HCT116 (cell line): Measurements from ENCODE around the gene EPS15. TPM values are rescaled to one million over a fixed set of nuclear protein-coding genes. Genes with fewer than 3 reads are reported as not detected.

Experiments used
- ATAC-seq: fragments of 200-7000 bp; cut with Tn5 transposase; 2 replicates; pipeline ENCODE4 v1.9.1; 2020; ENCODE audit warnings: mild to moderate bottlenecking, moderate library complexity
- BruUV-seq: library from RNA; stranded (reverse); fragments of 400-500 nt; replicated peaks from 2 replicates; lab custom pipeline; 2021; lab: Mats Ljungman, UMichigan
- CTCF ChIA-PET: fragments of 300-600 bp; sonication (Branson Sonifier 250); formaldehyde crosslinking; loops from one replicate; lab custom pipeline; 2021; ENCODE audit warnings: antibody characterized with exemption; lab: Charles Lee
- POLR2A ChIA-PET: fragments of 300-600, 350-600 bp; sonication (Branson Sonifier 250); formaldehyde crosslinking; loops from one replicate; lab custom pipeline; 2021; ENCODE audit warnings: antibody characterized with exemption; lab: Charles Lee
- RAD21 ChIA-PET, 2 experiments: fragments of 300-600 bp; sonication (Branson Sonifier 250); formaldehyde crosslinking; loops; one replicate each; lab custom pipeline; 2023; ENCODE audit warnings: low total read pairs in 2 of 2; ENCODE audit not compliant: uncharacterized antibody in 2 of 2, unreplicated experiment in 2 of 2, low non-redundant PET in 1 of 2; lab: Charles Lee
- DNase-seq: peaks from one replicate; pipeline ENCODE4 v3.0.0-alpha.2; 2010; ENCODE audit warnings: low read depth, low spot score
- H2AFZ ChIP-seq: fragments of 200-600 bp; shearing (Covaris generic), sonication (generic); 2 replicates; pipeline ENCODE4 v1.6.1; 2017; ENCODE audit warnings: low read depth, mixed run types, mixed read lengths, antibody characterized with exemption, low read length; ENCODE audit not compliant: poor library complexity, severe bottlenecking
- H3K27ac ChIP-seq: 2 replicates; pipeline ENCODE4 v1.5.1; 2012; ENCODE audit warnings: low read depth, low read length
- H3K27me3 ChIP-seq: fragments of 200-600 bp; sonication (generic); 2 replicates; pipeline ENCODE4 v1.6.1; 2016; ENCODE audit warnings: mixed run types, low read length, mixed read lengths; ENCODE audit not compliant: insufficient read depth
- H3K36me3 ChIP-seq, 2 experiments: fragments of 200-500 bp in 1 of 2; fragments of 200-600 bp in 1 of 2; sonication (Bioruptor generic) in 1 of 2; sonication (generic) in 1 of 2; 2 replicates each; pipeline versions ENCODE4 v1.5.1 to v1.6.1; 2014 to 2016; ENCODE audit warnings: low read length in 2 of 2, inconsistent platforms in 1 of 2, mixed read lengths in 1 of 2, mixed run types in 1 of 2; ENCODE audit not compliant: insufficient read depth in 2 of 2, control insufficient read depth in 1 of 2
- H3K4me1 ChIP-seq, 2 experiments: fragments of 200-600 bp in 1 of 2; sonication (generic) in 1 of 2; 2 replicates each; pipeline versions ENCODE4 v1.5.1 to v1.6.1; 2012 to 2017; ENCODE audit warnings: low read length in 2 of 2, inconsistent platforms in 1 of 2, mild to moderate bottlenecking in 1 of 2, mixed read lengths in 1 of 2, mixed run types in 1 of 2, moderate library complexity in 1 of 2; ENCODE audit not compliant: insufficient read depth in 2 of 2, control insufficient read depth in 1 of 2
- H3K4me2 ChIP-seq: fragments of 200-600 bp; sonication (generic); 2 replicates; pipeline ENCODE4 v1.6.1; 2017; ENCODE audit warnings: mixed run types, low read length, mixed read lengths
- H3K4me3 ChIP-seq, 2 experiments: fragments of 200-600 bp in 1 of 2; sonication (generic) in 1 of 2; replicated peaks in 1 of 2; 2 replicates each; pipeline ENCODE4 v1.5.1; 2011 to 2016; ENCODE audit warnings: low read length in 2 of 2, control low read depth in 1 of 2, low read depth in 1 of 2, mild to moderate bottlenecking in 1 of 2, mixed read lengths in 1 of 2, mixed run types in 1 of 2
- H3K79me2 ChIP-seq: fragments of 200-600 bp; sonication (generic); 2 replicates; pipeline ENCODE4 v1.6.1; 2017; ENCODE audit warnings: mild to moderate bottlenecking, mixed run types, low read length, moderate library complexity, mixed read lengths; ENCODE audit not compliant: insufficient read depth
- H3K9ac ChIP-seq: fragments of 200-600 bp; sonication (generic); 2 replicates; pipeline ENCODE4 v1.6.1; 2016; ENCODE audit warnings: low read length, mixed read lengths
- H3K9me2 ChIP-seq: fragments of 200-600 bp; sonication (generic), shearing (Covaris generic); 2 replicates; pipeline ENCODE4 v1.6.1; 2017; ENCODE audit warnings: mixed run types, mild to moderate bottlenecking, moderate library complexity; ENCODE audit not compliant: insufficient read depth
- H3K9me3 ChIP-seq, 2 experiments: fragments of 200-500 bp in 1 of 2; fragments of 200-600 bp in 1 of 2; sonication (Bioruptor generic) in 1 of 2; sonication (generic) in 1 of 2; 2 replicates each; pipeline ENCODE4 v1.6.1; 2014 to 2017; ENCODE audit warnings: low read length in 2 of 2, mixed read lengths in 2 of 2, inconsistent platforms in 1 of 2, low read depth in 1 of 2, mild to moderate bottlenecking in 1 of 2, mixed run types in 1 of 2, moderate library complexity in 1 of 2; ENCODE audit not compliant: control insufficient read depth in 1 of 2, insufficient read depth in 1 of 2
- H4K20me1 ChIP-seq: fragments of 200-600 bp; sonication (generic), shearing (Covaris generic); 2 replicates; pipeline ENCODE4 v1.6.1; 2017; ENCODE audit warnings: mixed run types, mild to moderate bottlenecking, moderate library complexity; ENCODE audit not compliant: insufficient read depth
- CTCF ChIP-seq, 3 experiments: fragments of 200-600 bp in 1 of 3; sonication (generic) in 1 of 3; IDR thresholded peaks in 2 of 3; conservative IDR thresholded peaks in 1 of 3; 2 replicates each; pipeline ENCODE4 v1.5.1; 2012 to 2017; ENCODE audit warnings: low read depth in 2 of 3, low read length in 2 of 3, antibody characterized with exemption in 1 of 3, borderline replicate concordance in 1 of 3, control low read depth in 1 of 3, mild to moderate bottlenecking in 1 of 3, mixed read lengths in 1 of 3, mixed run types in 1 of 3, moderate library complexity in 1 of 3; ENCODE audit not compliant: insufficient read depth in 1 of 3
- EGR1 ChIP-seq: IDR thresholded peaks from 2 replicates; pipeline ENCODE4 v1.6.1; 2012; ENCODE audit warnings: low read depth
- FOSL1 ChIP-seq: IDR thresholded peaks from 2 replicates; pipeline ENCODE4 v1.6.1; 2012; ENCODE audit warnings: low read depth
- POLR2A ChIP-seq: IDR thresholded peaks from 2 replicates; pipeline ENCODE4 v1.7.0; 2011; ENCODE audit warnings: borderline replicate concordance; ENCODE audit not compliant: insufficient read depth, insufficient read length; ENCODE audit errors: extremely low read depth
- RAD21 ChIP-seq: IDR thresholded peaks from 2 replicates; pipeline ENCODE4 v1.6.1; 2012; ENCODE audit warnings: low read depth, mild to moderate bottlenecking
- intact Hi-C: fragments of 100-400 bp; cut with micrococcal nuclease; formaldehyde crosslinking; loops from 2 replicates; pipeline ENCODE4 v1.10.0; 2022
- total RNA-seq: library from RNA; stranded (reverse); gene quantifications from one replicate; pipeline ENCODE4 v1.2.1, GENCODE V29; 2021; ENCODE audit not compliant: unreplicated experiment

EPS15 gene
- total RNA-seq, 1 experiment from 2014 or later, result 41.2 TPM

- no peaks in the 10 kb centered on the region for H3K9me3 ChIP-seq
- no TSS peak for BruUV-seq
- TF ChIP-seq FOSL1 (no peak), EGR1 (no peak)
- DNase-seq, result no peak
- CTCF ChIA-PET, result no interaction called here
- no peaks in the 10 kb centered on the region for H3K36me3 ChIP-seq
- POLR2A ChIA-PET, result no interaction called here
- H4K20me1 ChIP-seq, result no peaks in the 10 kb centered on the region
- no peaks in the 10 kb centered on the region for H3K27me3 ChIP-seq
- no peaks in the 10 kb centered on the region for H3K79me2 ChIP-seq
- H3K27ac ChIP-seq, result no peak overlapping the region
- RAD21 ChIA-PET, result no interaction called here
- H3K4me2 ChIP-seq, result no peak overlapping the region
- no peak overlapping the region for H3K9ac ChIP-seq
- ATAC-seq, result no peak
- no peak overlapping the region for H3K4me3 ChIP-seq
- intact Hi-C loops, result no loop called here
- no peaks in the 10 kb centered on the region for H3K9me2 ChIP-seq
- no peak overlapping the region for H2AFZ ChIP-seq
- H3K4me1 ChIP-seq, result peaks cover 0 to 23% of the 10 kb centered on the region in 2 experiments; a peak in 3 of 4 replicates
Observed at GRCh38 chr1:51342591-51343206, 176.4 kb downstream of the EPS15 start.

- H3K36me3 ChIP-seq, result no peaks in the 10 kb centered on the region
- POLR2A ChIA-PET, result no interaction called here
Observed at GRCh38 chr1:51341876-51342496, 177.1 kb downstream of the EPS15 start.

More at GRCh38 chr1:51341876-51342496, 177.1 kb downstream of the EPS15 start:
- H3K9me3 ChIP-seq, result no peaks in the 10 kb centered on the region
- H3K9me2 ChIP-seq, result no peaks in the 10 kb centered on the region
- no peaks in the 10 kb centered on the region for H4K20me1 ChIP-seq
- H3K27ac ChIP-seq, result no peak overlapping the region
- no peak overlapping the region for H2AFZ ChIP-seq
- intact Hi-C loops, result no loop called here
- DNase-seq (no peak), ATAC-seq (peak; percentile 26; the same call in 1 of the 2 replicates)
- H3K27me3 ChIP-seq, result no peaks in the 10 kb centered on the region
- no peak overlapping the region for H3K4me2 ChIP-seq
- BruUV-seq, result no TSS peak
- ChIA-PET RAD21 (no interaction called here), CTCF (no interaction called here)
- no peak overlapping the region for H3K4me3 ChIP-seq
- no peak overlapping the region for H3K9ac ChIP-seq
- H3K79me2 ChIP-seq, result no peaks in the 10 kb centered on the region
- TF ChIP-seq CTCF (IDR thresholded peaks at IDR 0.05 in 2 of 3, conservative IDR thresholded peaks at IDR 0.05 in 1 of 3; ENCODE audit: borderline replicate concordance in 1 of 3, insufficient read depth in 1 of 3, low read depth in 2 of 3, low read length in 2 of 3), result peak in 2 of 3 experiments; percentile 12 to 13; a peak in 1 of 6 replicates
- TF ChIP-seq RAD21, result peak; percentile 35
- no peak for TF ChIP-seq POLR2A
- peaks cover 0 to 23% of the 10 kb centered on the region in 2 experiments; a peak in 3 of 4 replicates for H3K4me1 ChIP-seq
